ENCODE measurements around the gene CD55.

CD55 gene

DNA sequence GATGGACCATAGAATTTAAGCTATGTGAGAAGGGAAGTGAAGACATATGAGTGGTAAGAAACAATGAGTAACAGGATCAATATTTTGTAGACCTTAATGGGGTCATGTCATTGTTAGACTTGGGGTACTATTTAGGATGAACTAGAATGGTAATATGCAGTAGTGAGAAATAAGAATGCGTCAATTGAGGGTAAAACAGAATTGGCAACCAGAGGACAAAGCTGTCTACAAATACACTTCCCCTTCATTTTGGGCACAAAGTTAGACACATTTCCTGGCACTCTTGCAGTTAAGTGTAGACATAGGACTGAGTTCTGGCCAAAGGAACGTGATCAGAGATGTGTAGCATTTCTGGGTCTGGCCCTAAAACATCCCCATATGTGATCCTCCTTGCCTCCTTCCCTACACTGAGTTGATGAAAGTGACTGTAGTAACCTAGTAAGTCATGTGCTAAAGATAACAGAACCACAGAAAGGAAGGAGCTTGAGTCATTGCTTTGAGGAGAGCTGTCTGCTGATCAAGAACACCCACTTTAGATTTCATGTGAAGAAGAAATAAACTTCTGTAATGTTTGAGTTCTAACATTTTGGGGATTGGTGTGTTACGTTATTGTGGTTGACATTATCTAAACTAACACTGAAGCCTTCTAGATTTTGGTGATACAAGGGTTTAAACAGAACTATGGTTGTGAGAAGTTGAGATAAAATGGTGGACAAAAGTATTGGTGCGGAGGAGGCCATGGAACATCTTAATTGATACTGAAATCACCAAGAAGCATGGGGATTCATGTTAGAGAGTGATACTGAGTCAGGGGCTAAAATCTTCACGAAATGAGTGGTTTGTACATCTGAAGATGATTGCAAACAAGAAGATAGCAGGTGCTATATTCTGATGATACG is 41.7 kb downstream of the CD55 start:
- DNase-seq (ENCODE audit: low spot score), result no peak

DNA sequence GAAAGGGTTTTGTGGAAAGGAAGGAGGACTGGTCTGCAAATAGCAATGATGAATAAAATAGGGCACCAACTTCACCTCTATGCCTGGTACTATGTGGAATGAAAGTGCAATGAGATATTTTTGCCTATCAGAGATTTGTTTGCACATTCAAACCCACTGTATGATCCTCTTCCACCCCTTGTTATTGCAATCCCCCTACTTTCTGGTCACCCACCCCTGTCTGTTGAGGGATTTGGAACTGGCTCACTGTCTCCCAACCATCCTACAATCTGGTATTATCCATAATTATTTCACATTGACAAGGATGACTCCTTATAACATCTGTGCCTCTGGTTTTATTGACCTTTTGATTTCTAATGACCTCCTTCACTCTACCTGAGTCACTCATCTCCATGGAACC is 42.4 kb downstream of the CD55 start:
- DNase-seq (ENCODE audit: low spot score), result no peak

DNA sequence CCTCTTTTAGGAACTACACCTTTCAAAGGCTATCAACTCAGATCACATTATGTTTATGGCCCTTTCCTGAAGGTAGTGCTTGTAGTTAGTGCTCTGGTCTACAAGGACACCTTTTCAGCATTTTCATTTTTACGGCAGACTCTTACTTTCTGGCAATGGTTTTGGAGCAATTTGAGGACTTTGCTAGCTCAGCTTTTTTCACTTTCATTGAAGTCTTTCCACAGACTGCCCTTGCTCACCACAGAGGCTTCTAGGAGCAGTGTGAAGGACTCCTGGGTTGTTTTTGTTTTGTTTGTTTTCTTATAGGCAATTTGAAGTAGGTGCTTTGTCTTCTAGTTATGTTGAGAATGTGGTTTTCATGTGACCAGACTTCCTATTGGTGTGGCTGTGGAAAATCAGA is 43.1 kb downstream of the CD55 start:
- DNase-seq (ENCODE audit: low spot score), result no peak

DNA sequence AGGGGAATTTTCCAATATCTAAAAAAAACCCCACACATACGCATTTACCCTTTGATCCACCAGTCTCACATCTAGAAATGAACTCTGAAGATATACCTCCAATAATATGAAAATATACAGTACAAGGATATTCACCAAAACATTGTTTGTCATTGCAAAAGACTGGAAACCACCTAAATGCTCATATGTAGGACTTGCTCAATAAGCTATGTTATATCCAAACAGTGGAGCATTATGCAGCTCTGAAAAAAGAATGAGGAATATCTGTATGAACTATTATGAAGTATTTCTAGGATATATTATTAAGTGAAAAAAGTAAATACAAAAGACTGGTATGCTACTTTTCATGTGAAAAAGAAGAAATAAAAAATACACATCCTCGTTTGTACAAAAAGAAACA is 43.6 kb downstream of the CD55 start:
- DNase-seq (ENCODE audit: low spot score), result no peak

DNA sequence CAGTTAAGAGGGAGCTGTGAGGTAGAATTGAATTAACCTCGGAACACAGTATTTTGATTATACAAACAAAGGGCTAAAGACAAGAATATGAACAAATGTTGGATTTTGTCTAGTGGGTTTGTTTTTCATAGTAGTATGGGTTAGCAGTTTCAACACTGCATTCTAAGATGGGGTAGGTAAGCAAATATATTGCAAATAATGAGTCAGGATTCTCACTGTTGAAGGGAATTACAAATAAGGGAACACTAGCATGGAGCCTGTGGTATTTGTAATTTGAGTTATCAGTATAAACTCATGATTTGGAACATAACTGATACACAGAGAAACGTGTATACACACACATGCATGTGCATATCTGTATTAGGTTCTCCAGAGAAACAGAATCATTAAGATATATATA is 44.5 kb downstream of the CD55 start:
- no peak for DNase-seq (ENCODE audit: low spot score)

DNA sequence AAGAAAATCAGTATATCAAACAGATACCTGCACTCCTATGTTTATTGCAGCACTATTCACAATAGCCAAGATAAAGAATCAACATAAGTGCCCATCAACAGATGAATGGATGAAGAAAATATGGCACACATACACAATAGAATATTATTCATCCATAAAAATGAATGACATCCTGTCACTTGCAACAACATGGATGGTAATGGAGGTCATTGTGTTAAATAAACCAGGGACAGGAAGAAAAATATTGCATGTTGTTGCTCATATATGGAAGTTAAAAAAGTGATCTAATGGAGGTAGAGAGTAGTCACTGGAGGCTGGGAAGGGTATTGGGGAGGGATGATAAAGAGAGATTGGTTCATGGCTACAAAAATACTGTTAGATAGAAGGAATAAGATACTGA is 67.2 kb downstream of the CD55 start:
- no peak for DNase-seq (ENCODE audit: low spot score)

DNA sequence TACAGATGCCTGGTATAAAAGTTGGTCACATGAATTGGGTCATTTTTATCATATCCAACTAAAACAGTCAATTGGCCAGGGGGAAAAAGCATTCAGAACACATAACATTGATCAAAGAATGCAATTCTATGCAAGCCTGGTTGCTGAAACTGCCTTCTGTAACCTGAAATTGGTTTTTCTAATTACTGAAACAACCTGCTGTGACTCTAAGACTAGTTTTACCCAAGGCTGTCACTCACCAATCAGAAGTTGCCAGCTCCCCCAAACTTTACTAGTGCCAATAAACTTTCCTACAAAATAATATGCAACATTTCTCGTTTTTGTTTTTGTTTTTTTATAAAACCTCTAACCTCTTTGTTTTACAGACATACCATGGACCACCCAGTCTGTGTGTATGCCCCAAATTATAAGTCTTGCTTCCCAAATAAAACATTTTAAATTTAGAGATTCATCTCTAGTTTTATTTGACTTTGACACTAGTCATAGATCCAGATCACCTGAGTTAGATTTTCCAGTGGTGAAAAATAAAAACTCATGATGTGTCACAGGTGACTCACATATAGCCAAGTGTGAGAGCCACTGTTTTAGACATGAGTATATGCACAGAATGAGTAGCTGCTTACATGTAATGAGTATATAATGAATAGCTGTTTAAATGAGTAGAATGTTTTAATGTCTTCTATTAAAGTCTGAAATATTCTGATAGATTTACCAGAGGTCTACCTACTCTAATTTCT is 68.4 kb downstream of the CD55 start:
- DNase-seq (ENCODE audit: low spot score), result no peak

DNA sequence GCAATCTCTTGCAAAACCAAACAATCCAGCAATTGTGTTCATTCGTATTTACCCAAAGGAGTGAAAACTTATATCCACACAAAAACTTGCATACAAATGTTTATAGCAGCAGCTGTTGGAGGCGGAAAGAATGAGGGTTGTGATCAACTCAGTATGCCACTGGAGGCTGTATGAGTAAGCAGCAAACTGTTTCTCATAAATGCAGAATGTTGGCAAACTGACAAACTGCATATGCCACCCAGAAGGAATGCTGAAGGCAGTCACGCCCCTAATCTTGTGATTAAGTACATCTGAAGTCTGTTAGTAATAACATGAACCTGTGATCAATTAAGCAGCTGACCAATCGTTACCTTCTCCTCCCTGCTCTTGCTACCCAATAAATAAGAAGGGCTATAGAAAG is 72.1 kb downstream of the CD55 start:
- no peak for DNase-seq (ENCODE audit: low spot score)

DNA sequence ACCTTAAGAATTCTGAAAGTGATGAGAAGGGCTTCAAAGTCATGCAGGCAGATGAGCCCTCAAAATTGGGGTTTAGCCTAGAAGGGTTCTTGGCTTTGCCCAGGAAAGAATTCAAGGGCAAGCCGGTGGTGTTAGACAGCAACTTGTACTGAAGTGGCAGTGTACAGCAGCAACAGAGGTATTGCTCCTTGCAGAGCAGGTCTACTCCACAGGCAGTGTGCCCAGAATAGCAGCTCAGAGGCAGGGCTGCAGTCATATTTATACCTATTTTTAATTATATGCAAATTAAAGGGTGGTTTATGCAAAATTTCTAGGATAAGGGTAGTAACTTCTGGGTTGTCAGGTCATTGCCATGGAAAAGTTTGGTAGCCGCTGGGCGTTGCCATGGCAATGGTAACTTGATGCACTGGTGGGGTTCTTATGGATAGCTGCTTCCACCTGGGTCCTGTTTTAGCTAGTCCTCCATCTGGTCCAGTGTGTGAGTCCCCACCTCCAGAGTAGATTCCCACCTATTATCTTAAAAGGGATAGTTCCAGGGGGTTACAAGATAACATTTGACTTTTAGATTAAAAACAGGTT is 74.8 kb downstream of the CD55 start:
- no peak for DNase-seq (ENCODE audit: low spot score)

DNA sequence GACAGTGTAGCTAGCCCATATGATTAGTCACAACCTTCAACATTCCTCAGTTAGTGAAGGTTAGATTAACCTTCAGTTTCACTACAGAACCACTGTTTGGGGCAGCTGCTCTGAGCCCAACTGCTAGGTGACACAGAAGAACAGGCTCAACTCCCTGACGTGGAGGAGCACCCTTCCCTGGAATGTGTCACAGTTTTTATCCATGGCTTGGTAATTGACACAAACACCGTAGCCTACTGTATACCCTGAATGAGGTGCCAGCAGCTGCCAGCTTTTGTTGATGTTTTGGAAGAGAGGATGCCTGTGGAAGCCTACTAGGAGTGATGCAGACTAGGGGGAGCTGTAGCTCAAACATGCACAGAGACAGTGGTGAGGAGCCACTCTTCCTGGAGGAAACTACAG is 76.0 kb downstream of the CD55 start:
- DNase-seq (ENCODE audit: low spot score), result no peak

DNA sequence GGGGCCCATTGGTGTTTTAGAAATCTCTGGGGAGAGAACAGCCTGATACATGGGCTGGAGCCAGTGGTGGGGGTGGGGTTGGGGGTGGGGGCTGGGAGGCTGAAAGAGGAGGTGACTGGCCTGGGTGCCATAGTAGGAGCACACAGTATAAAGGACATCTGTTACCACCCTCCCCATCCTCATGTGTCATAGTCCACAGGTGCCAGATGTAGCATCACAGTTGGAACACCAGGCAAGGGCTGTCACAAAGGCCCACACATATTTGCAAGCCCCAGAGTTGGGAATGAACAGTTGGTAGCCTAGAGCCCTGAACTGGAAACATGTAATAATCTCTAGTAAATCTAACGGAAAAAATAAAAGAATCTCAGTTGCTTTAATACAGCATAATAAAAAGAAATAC is 77.5 kb downstream of the CD55 start:
- no peak for DNase-seq (ENCODE audit: low spot score)

DNA sequence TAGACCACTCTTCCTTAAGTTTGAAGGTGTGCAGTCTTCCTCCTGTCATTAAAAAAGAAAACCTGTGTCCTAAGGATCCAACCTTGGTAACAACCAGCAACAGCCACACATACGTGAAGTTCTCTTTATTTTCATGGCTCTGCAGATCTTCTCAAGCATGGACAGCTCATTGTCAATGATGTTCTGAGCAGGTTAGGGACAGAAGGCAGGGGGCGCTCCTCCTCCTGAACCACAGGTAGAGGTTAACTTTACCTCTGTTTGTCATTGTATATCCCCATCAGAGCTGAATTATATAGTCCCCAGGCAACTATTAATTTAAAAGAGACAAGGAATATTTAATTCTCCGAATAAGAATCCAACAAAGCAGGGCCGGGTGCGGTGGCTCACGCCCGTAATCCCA is 80.1 kb downstream of the CD55 start:
- DNase-seq (ENCODE audit: low spot score), result no peak

DNA sequence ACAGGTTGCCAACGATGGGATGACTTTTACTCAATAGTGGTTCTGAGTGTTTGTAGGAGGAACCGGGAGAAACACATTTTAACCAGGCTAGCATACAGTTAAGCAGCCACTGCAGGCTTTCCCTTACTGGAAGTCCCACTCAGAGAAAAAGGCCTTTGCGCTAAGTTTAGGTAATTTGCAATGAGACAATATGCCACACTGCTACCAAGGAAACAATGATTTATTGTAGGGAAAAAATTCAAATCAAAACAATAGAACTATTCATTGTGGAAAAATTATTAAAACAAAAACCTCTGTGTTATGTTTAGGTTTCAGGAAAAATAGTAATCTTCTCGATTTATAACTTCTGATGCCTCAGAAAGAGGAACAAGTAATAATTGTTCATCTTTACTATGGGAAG is 81.3 kb downstream of the CD55 start:
- DNase-seq (ENCODE audit: low spot score), result no peak

DNA sequence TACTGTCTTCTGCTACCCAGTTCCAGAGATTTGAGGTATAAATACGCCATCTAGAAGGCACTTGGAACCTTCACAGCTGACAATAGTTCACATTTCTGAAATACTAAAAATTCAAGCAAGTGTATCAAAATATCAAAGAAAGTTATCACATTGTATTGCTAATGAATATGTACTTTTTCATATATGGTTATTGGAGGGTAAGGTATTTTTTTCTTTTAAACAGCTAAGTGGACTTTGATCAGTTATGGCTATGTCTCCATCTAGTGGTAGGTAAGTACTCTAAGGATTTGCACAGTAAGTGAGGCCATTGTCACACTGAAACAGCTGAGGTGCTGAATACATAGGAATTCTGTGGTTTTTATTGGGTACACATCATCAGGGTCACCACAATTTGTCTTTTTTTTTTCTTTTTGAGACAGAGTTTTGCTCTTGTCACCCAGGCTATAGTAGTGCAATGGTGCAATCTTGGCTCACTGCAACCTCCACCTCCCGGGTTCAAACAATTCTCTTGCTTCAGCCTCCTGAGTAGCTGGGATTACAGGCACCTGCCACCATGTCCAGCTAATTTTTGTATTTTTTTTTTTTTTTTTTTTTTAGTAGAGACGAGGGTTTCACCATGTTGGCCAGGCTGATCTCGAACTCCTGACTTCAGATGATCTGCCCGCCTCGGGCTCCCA is 83.5 kb downstream of the CD55 start:
- DNase-seq (ENCODE audit: low spot score), result peak; percentile 62

DNA sequence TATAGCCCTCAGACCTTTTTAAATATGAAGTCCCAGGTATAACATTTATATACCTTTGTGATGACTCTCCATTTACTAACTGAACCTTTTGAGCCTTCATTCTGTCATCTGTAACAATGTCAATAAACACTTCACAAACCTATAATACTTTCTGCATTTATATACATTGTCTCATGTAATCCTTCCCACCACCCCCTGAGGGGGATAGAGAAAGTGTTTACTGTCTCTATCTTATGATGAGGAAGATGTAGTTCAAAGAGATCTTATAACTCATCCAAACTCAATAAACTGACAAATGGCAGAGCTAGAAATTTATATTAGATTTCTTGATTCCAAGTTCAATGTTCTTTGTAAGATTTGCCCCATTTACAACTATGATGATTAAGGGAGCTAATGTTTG is 84.3 kb downstream of the CD55 start:
- DNase-seq (ENCODE audit: low spot score), result no peak

DNA sequence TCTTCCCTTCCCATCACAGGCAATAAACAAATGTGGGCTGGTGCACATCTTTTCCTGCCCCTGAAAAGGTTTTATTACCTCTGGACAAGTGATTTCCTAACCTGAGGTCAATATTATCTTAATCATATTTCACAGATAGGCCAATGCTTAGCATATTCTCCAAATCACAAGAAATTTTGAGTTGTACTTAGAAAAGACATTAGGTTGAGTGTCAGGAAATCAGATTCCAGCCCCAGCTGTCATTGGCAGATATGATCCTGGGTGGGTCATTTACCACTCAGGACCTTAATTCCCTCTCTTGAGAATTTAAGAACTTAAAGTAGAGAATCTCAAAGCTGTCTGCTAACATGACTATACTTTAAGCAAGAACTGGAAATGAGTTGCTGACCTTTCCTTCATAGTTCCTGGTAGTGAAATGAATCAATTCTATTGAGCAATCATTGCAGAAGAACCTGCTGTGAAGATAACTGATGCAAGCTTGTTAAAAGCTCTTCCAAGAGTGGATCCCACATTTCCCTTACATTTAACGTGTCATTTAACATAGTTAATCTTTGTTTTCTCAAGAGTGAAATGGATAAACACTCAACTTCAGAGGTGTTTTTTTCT is 86.3 kb downstream of the CD55 start:
- DNase-seq (ENCODE audit: low spot score), result no peak

Measured in HuH-7 (cell line).